CD4-positive, alpha-beta T cell treated with Interferon alpha-2 for 1 hour (primary cell): ENCODE measurements around the gene KDM5B.
"Not testable (repeated sequence)": the region's sequence is repeated elsewhere in the genome, so short reads cannot be mapped to it uniquely, and the experiment has no call there.

Source experiments
- DNase-seq, 2 donors: peaks; one replicate each; pipeline ENCODE4 v3.0.0-alpha.2; 2020 to 2022

The KDM5B gene

GRCh38 chr1:202812176-202813026, 4.2 kb upstream of the KDM5B start:
- DNase-seq, result no peak

GRCh38 chr1:202811296-202812175, 3.3 kb upstream of the KDM5B start:
- DNase-seq, result peak; percentile 4 to 42

- DNase-seq, result peak; percentile 90 to 91
These were observed 2.5 kb upstream of the KDM5B start, which contains the start of gene PCAT6 for GRCh38 chr1:202810615-202811295. Gene PCAT6 (plus strand): TSS chr1:202810954.

GRCh38 chr1:202810193-202810614, 2.0 kb upstream of the KDM5B start:
- no peak for DNase-seq

GRCh38 chr1:202809597-202810159, 1.5 kb upstream of the KDM5B start:
- DNase-seq, result no peak

GRCh38 chr1:202807451-202807925, 733 bp downstream of the KDM5B start:
- peak; percentile 18 to 41 for DNase-seq

- DNase-seq, result no peak
These were observed 1.3 kb downstream of the KDM5B start for GRCh38 chr1:202806845-202807450.

GRCh38 chr1:202805886-202806844, 2.1 kb downstream of the KDM5B start:
- DNase-seq, result no peak

GRCh38 chr1:202804126-202804525, 4.1 kb downstream of the KDM5B start:
- DNase-seq, result no peak

GRCh38 chr1:202802998-202803932, 5.0 kb downstream of the KDM5B start:
- no peak for DNase-seq

GRCh38 chr1:202802034-202802433, 6.2 kb downstream of the KDM5B start:
- DNase-seq, result no peak

- DNase-seq, result no peak
These were observed 7.0 kb downstream of the KDM5B start for GRCh38 chr1:202801175-202801574.

GRCh38 chr1:202800742-202801141, 7.5 kb downstream of the KDM5B start:
- DNase-seq, result no peak

- no peak for DNase-seq
These were observed 9.4 kb downstream of the KDM5B start for GRCh38 chr1:202798792-202799331.

- no peak for DNase-seq
These were observed 10.0 kb downstream of the KDM5B start for GRCh38 chr1:202798260-202798659.

- no peak for DNase-seq
These were observed 11.6 kb downstream of the KDM5B start for GRCh38 chr1:202796670-202797069.

GRCh38 chr1:202794931-202795330, 13.3 kb downstream of the KDM5B start:
- DNase-seq, result not testable (repeated sequence)

- no peak for DNase-seq
These were observed 14.0 kb downstream of the KDM5B start for GRCh38 chr1:202794051-202794740.
